HepG2 (cell line): ENCODE measurements around the gene ARHGAP26. TPM values are rescaled to one million over a fixed set of nuclear protein-coding genes. Genes with fewer than 3 reads are reported as not detected.

ENCODE experiments used
- ATAC-seq: fragments of 200-7000 bp; cut with Tn5 transposase; 3 replicates; pipeline ENCODE4 v1.9.1; 2020; ENCODE audit warnings: mild to moderate bottlenecking, moderate library complexity
- BruUV-seq: library from RNA; stranded (reverse); fragments of 400-500 nt; replicated peaks from 2 replicates; lab custom pipeline; 2021; lab: Mats Ljungman, UMichigan
- CTCF ChIA-PET: fragments of 300-600 bp; formaldehyde crosslinking; extraction: SDS; loops from one replicate; lab custom pipeline; 2021; ENCODE audit warnings: low total read pairs, inconsistent platforms, low intra/inter-chr PET ratio; lab: Yijun Ruan, JAX
- POLR2A ChIA-PET: fragments of 350-600 bp; sonication (Branson Sonifier 250); formaldehyde crosslinking; loops from one replicate; lab custom pipeline; 2020; ENCODE audit warnings: antibody characterized with exemption, inconsistent platforms; lab: Yijun Ruan, JAX
- DNase-seq: peaks from one replicate; pipeline ENCODE4 v3.0.0-alpha.2; 2015; ENCODE audit warnings: low spot score
- FAIRE-seq: peaks from 3 replicates; lab custom pipeline; 2011; peaks lifted over from hg19 to GRCh38; lab: Jason Lieb, UNC
- H2AFZ ChIP-seq: one replicate; pipeline ENCODE4 v1.6.1; 2011; ENCODE audit warnings: low read length, inconsistent platforms
- H3K27ac ChIP-seq: fragments of 300-600 bp; 3 replicates; pipeline ENCODE4 v1.8.0; 2011; ENCODE audit warnings: mixed run types, mild to moderate bottlenecking, mixed read lengths, low read length, inconsistent platforms; ENCODE audit not compliant: insufficient read depth; ENCODE audit errors: extremely low read length
- H3K27me3 ChIP-seq, 2 experiments: fragments of 200-600 bp in 1 of 2; 2 replicates in 1 of 2; 3 replicates in 1 of 2; pipeline versions ENCODE4 v1.6.0 to v1.8.0; 2011; ENCODE audit warnings: low read length in 2 of 2, mild to moderate bottlenecking in 2 of 2, moderate library complexity in 2 of 2, inconsistent platforms in 1 of 2; ENCODE audit not compliant: insufficient read depth in 2 of 2, control insufficient read depth in 1 of 2
- H3K36me3 ChIP-seq, 2 experiments: fragments of 200-600 bp in 1 of 2; replicated peaks in 1 of 2; 2 replicates in 1 of 2; 3 replicates in 1 of 2; pipeline versions ENCODE4 v1.5.1 to v1.8.0; 2011; ENCODE audit warnings: low read length in 2 of 2, inconsistent platforms in 1 of 2; ENCODE audit not compliant: insufficient read depth in 2 of 2, control insufficient read depth in 1 of 2
- H3K4me1 ChIP-seq: 2 replicates; pipeline ENCODE4 v1.5.1; 2012; ENCODE audit warnings: low read length, inconsistent platforms; ENCODE audit not compliant: insufficient read depth
- H3K4me2 ChIP-seq: 2 replicates; pipeline ENCODE4 v1.6.0; 2011; ENCODE audit warnings: low read depth, low read length, inconsistent platforms
- H3K4me3 ChIP-seq, 3 experiments: fragments of 200-600 bp in 1 of 3; sonication (generic), shearing (Covaris generic) in 1 of 3; replicated peaks in 1 of 3; 2 replicates each; pipeline ENCODE4 v1.5.1; 2011 to 2016; ENCODE audit warnings: low read length in 3 of 3, inconsistent platforms in 2 of 3, low read depth in 2 of 3, mild to moderate bottlenecking in 2 of 3, control low read depth in 1 of 3, mixed read lengths in 1 of 3; ENCODE audit not compliant: insufficient read depth in 1 of 3
- H3K79me2 ChIP-seq: one replicate; pipeline ENCODE4 v1.6.1; 2011; ENCODE audit warnings: low read length, inconsistent platforms; ENCODE audit not compliant: insufficient read depth
- H3K9ac ChIP-seq: 2 replicates; pipeline ENCODE4 v1.6.0; 2011; ENCODE audit warnings: mild to moderate bottlenecking, low read depth, low read length, inconsistent platforms; ENCODE audit not compliant: insufficient read depth
- H3K9me3 ChIP-seq: 2 replicates; pipeline ENCODE4 v1.5.1; 2012; ENCODE audit warnings: mild to moderate bottlenecking, low read length
- H4K20me1 ChIP-seq: 2 replicates; pipeline ENCODE4 v1.6.0; 2011; ENCODE audit warnings: inconsistent platforms, mild to moderate bottlenecking, low read length, moderate library complexity; ENCODE audit not compliant: insufficient read depth
- GATA4 ChIP-seq: sonication (generic); IDR thresholded peaks from 2 replicates; pipeline ENCODE4 v1.6.1; 2016; ENCODE audit warnings: antibody characterized with exemption, low read depth, borderline replicate concordance
- IKZF4 ChIP-seq: sonication (generic); formaldehyde crosslinking; IDR thresholded peaks from 2 replicates; pipeline ENCODE4 v1.5.1; 2020; ENCODE audit warnings: borderline replicate concordance, mild to moderate bottlenecking, low read depth, missing genetic modification reagents; ENCODE audit errors: not compliant biosample characterization
- PCBP2 ChIP-seq: fragments of 200-400 bp; formaldehyde crosslinking; optimal IDR thresholded peaks from 2 replicates; pipeline ENCODE3; 2018; ENCODE audit warnings: low read length, low read depth; ENCODE audit not compliant: poor library complexity, severe bottlenecking
- TOPORS ChIP-seq: sonication (generic); formaldehyde crosslinking; IDR thresholded peaks from 2 replicates; pipeline ENCODE4 v1.8.0; 2023; ENCODE audit warnings: mild to moderate bottlenecking, missing genetic modification reagents
- TP53 ChIP-seq: sonication (generic); formaldehyde crosslinking; conservative IDR thresholded peaks from 2 replicates; pipeline ENCODE4 v1.4.0; 2020; ENCODE audit warnings: missing genetic modification reagents
- ZNF484 ChIP-seq: sonication (generic); formaldehyde crosslinking; IDR thresholded peaks from 2 replicates; pipeline ENCODE4 v1.5.1; 2020; ENCODE audit warnings: mild to moderate bottlenecking, low read depth, missing genetic modification reagents, borderline replicate concordance
- ZNF616 ChIP-seq: sonication (generic); formaldehyde crosslinking; IDR thresholded peaks from 2 replicates; pipeline ENCODE4 v1.5.0; 2020; ENCODE audit warnings: low read depth, mild to moderate bottlenecking, missing genetic modification reagents
- ZNF775 ChIP-seq: sonication (generic); formaldehyde crosslinking; IDR thresholded peaks from 2 replicates; pipeline ENCODE4 v1.4.0; 2020; ENCODE audit warnings: missing genetic modification reagents, mild to moderate bottlenecking, moderate library complexity, borderline replicate concordance
- ZSCAN25 ChIP-seq: sonication (generic); formaldehyde crosslinking; IDR thresholded peaks from 2 replicates; pipeline ENCODE4 v1.8.0; 2022; ENCODE audit warnings: mild to moderate bottlenecking, missing genetic modification reagents
- WGBS: methylation state at CpG from one replicate; pipeline ENCODE4 v1.1.6; 2017; ENCODE audit warnings: low lambda C conversion rate; 5-methylcytosine and 5-hydroxymethylcytosine counted together
- in situ Hi-C: cut with HindIII; loops from 2 replicates; pipeline ENCODE4 v1.10.0; 2017; ENCODE audit warnings: low pct_unique_long_range_greater_than_20kb; ENCODE audit not compliant: extremely low pct_ligation_motif_present
- intact Hi-C: fragments of 100-400 bp; cut with micrococcal nuclease; formaldehyde crosslinking; loops from one replicate; pipeline ENCODE4 v1.10.0; 2022; ENCODE audit not compliant: unreplicated experiment
- polyA plus RNA-seq, 8 experiments: library from polyadenylated mRNA; depleted of rRNA in 3 of 8; stranded (reverse) in 7 of 8; unstranded in 1 of 8; fragments of >200 nt; fragmentation: Illumina TruSeq in 4 of 8; extraction: Trizol in 4 of 8; gene quantifications; 2 replicates each; pipeline versions ENCODE4 v1.2.1 to v1.2.3, GENCODE V29; 2011 to 2016; ENCODE audit warnings: low read depth in 4 of 8, missing spikeins in 1 of 8, mixed read lengths in 1 of 8; ENCODE audit not compliant: insufficient read depth in 1 of 8
- total RNA-seq, 5 experiments: library from RNA; depleted of rRNA; stranded (reverse); fragments of >200 nt; fragmentation: Illumina TruSeq; extraction: Trizol; gene quantifications; 2 replicates each; pipeline ENCODE4 v1.2.3, GENCODE V29; 2016; ENCODE audit warnings: low read depth in 1 of 5
- TF ChIP-seq, protein P1 (sequence below): sonication (generic); formaldehyde crosslinking; IDR thresholded peaks from 2 replicates; pipeline ENCODE4 v1.8.1; 2023; ENCODE audit warnings: missing genetic modification reagents, mild to moderate bottlenecking, borderline replicate concordance
- TF ChIP-seq, protein P2 (sequence below): IDR thresholded peaks from 2 replicates; pipeline ENCODE4 v1.6.1; 2016; ENCODE audit warnings: low read depth
- TF ChIP-seq, protein P3 (sequence below): sonication (generic); formaldehyde crosslinking; IDR thresholded peaks from 2 replicates; pipeline ENCODE4 v1.9.0; 2021; ENCODE audit warnings: missing genetic modification reagents, borderline replicate concordance
- TF ChIP-seq, protein P4 (sequence below): sonication (generic); formaldehyde crosslinking; conservative IDR thresholded peaks from 2 replicates; pipeline ENCODE4 v1.8.0; 2022; ENCODE audit warnings: mild to moderate bottlenecking, moderate library complexity, missing genetic modification reagents

ARHGAP26 gene
- total and polyA plus RNA-seq, 2 of the 13 experiments (the other 11 are each of a cell fraction or from before 2014, with no cell fraction given): 9.6 to 18.2 TPM

GRCh38 chr5:142722146-142722545 lies 48.0 kb upstream of the ARHGAP26 start:
- Histone ChIP-seq H3K9me3 (no peaks in the 10 kb centered on the region), H2AFZ (no peak overlapping the region), H3K27ac (no peak overlapping the region), H3K79me2 (no peaks in the 10 kb centered on the region), H4K20me1 (no peaks in the 10 kb centered on the region), H3K4me1 (peaks cover 37% of the 10 kb centered on the region), H3K9ac (no peak overlapping the region), H3K4me3 (no peak overlapping the region), H3K27me3 (peaks cover 6 to 51% of the 10 kb centered on the region in 2 experiments; a peak in 4 of 5 replicates), H3K36me3 (no peaks in the 10 kb centered on the region), H3K4me2 (no peak overlapping the region)
- in situ Hi-C loops (no loop called here), intact Hi-C loops (no loop called here)
- no peak for TF ChIP-seq TOPORS (CRISPR knock-in tag)
- TF ChIP-seq, protein P1, sequence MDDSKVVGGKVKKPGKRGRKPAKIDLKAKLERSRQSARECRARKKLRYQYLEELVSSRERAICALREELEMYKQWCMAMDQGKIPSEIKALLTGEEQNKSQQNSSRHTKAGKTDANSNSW (CRISPR knock-in tag): no peak
- no peak for TF ChIP-seq PCBP2
- no peak for TF ChIP-seq ZNF775 (CRISPR knock-in tag)
- no peak for TF ChIP-seq GATA4
- TF ChIP-seq TP53 (CRISPR knock-in tag): no peak
- TF ChIP-seq, protein P2, sequence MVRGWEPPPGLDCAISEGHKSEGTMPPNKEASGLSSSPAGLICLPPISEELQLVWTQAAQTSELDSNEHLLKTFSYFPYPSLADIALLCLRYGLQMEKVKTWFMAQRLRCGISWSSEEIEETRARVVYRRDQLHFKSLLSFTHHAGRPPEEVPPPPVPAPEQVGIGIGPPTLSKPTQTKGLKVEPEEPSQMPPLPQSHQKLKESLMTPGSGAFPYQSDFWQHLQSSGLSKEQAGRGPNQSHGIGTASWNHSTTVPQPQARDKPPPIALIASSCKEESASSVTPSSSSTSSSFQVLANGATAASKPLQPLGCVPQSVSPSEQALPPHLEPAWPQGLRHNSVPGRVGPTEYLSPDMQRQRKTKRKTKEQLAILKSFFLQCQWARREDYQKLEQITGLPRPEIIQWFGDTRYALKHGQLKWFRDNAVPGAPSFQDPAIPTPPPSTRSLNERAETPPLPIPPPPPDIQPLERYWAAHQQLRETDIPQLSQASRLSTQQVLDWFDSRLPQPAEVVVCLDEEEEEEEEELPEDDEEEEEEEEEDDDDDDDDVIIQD (CRISPR knock-in tag): no peak
- TF ChIP-seq IKZF4 (CRISPR knock-in tag): no peak
- TF ChIP-seq ZNF616: no peak
- TF ChIP-seq ZNF484 (CRISPR knock-in tag): no peak
- no peak for TF ChIP-seq ZSCAN25 (CRISPR knock-in tag)
- TF ChIP-seq, protein P3, sequence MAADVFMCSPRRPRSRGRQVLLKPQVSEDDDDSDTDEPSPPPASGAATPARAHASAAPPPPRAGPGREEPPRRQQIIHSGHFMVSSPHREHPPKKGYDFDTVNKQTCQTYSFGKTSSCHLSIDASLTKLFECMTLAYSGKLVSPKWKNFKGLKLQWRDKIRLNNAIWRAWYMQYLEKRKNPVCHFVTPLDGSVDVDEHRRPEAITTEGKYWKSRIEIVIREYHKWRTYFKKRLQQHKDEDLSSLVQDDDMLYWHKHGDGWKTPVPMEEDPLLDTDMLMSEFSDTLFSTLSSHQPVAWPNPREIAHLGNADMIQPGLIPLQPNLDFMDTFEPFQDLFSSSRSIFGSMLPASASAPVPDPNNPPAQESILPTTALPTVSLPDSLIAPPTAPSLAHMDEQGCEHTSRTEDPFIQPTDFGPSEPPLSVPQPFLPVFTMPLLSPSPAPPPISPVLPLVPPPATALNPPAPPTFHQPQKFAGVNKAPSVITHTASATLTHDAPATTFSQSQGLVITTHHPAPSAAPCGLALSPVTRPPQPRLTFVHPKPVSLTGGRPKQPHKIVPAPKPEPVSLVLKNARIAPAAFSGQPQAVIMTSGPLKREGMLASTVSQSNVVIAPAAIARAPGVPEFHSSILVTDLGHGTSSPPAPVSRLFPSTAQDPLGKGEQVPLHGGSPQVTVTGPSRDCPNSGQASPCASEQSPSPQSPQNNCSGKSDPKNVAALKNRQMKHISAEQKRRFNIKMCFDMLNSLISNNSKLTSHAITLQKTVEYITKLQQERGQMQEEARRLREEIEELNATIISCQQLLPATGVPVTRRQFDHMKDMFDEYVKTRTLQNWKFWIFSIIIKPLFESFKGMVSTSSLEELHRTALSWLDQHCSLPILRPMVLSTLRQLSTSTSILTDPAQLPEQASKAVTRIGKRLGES (CRISPR knock-in tag): no peak
- TF ChIP-seq, protein P4, sequence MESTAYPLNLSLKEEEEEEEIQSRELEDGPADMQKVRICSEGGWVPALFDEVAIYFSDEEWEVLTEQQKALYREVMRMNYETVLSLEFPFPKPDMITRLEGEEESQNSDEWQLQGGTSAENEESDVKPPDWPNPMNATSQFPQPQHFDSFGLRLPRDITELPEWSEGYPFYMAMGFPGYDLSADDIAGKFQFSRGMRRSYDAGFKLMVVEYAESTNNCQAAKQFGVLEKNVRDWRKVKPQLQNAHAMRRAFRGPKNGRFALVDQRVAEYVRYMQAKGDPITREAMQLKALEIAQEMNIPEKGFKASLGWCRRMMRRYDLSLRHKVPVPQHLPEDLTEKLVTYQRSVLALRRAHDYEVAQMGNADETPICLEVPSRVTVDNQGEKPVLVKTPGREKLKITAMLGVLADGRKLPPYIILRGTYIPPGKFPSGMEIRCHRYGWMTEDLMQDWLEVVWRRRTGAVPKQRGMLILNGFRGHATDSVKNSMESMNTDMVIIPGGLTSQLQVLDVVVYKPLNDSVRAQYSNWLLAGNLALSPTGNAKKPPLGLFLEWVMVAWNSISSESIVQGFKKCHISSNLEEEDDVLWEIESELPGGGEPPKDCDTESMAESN: no peak
- BruUV-seq: no TSS peak
- whole genome bisulfite sequencing: 89% methylated on average over 6 of the region's 6 CpGs
- DNase-seq (no peak), ATAC-seq (no peak), FAIRE-seq (no peak)
- ChIA-PET POLR2A (no interaction called here), CTCF (no interaction called here)
